IMR-90 (cell line): ENCODE measurements around the gene CACNA2D1. TPM values are rescaled to one million over a fixed set of nuclear protein-coding genes. Genes with fewer than 3 reads are reported as not detected.

ENCODE experiments used
- ATAC-seq: fragments of 200-7000 bp; cut with Tn5 transposase; 2 replicates; pipeline ENCODE4 v1.9.1; 2020; ENCODE audit warnings: low read depth, mild to moderate bottlenecking, moderate library complexity
- BruUV-seq: library from RNA; stranded (reverse); fragments of 400-500 nt; replicated peaks from 2 replicates; lab custom pipeline; 2021; lab: Mats Ljungman, UMichigan
- CTCF ChIA-PET: fragments of 300-600 bp; formaldehyde crosslinking; extraction: SDS; loops from one replicate; lab custom pipeline; 2021; ENCODE audit warnings: antibody characterized with exemption; lab: Yijun Ruan, JAX
- POLR2A ChIA-PET: fragments of 300-600 bp; sonication (Branson Sonifier 250); formaldehyde crosslinking; loops from one replicate; lab custom pipeline; 2022; ENCODE audit warnings: antibody characterized with exemption; ENCODE audit not compliant: unreplicated experiment; lab: Charles Lee
- DNase-seq: peaks from one replicate; pipeline ENCODE4 v3.0.0; 2013
- H2AFZ ChIP-seq: replicated peaks from 2 replicates; pipeline ENCODE3; 2013; ENCODE audit warnings: low read length, mild to moderate bottlenecking; ENCODE audit not compliant: poor library complexity
- H2AK5ac ChIP-seq: 2 replicates; pipeline ENCODE4 v1.6.1; 2013; ENCODE audit warnings: low read depth, low read length, inconsistent platforms
- H2AK9ac ChIP-seq: replicated peaks from 2 replicates; pipeline ENCODE3; 2013; ENCODE audit warnings: mild to moderate bottlenecking, low read depth, low read length, moderate library complexity; ENCODE audit not compliant: poor library complexity
- H2BK120ac ChIP-seq: 2 replicates; pipeline ENCODE4 v1.6.1; 2013; ENCODE audit warnings: low read depth, low read length, inconsistent platforms
- H2BK15ac ChIP-seq: 3 replicates; pipeline ENCODE4 v1.6.1; 2013; ENCODE audit warnings: low read depth, low read length, inconsistent platforms
- H2BK20ac ChIP-seq: 2 replicates; pipeline ENCODE4 v1.6.1; 2013; ENCODE audit warnings: low read depth, mild to moderate bottlenecking, inconsistent platforms, low read length, moderate library complexity
- H2BK5ac ChIP-seq: 2 replicates; pipeline ENCODE4 v1.6.1; 2013; ENCODE audit warnings: mild to moderate bottlenecking, low read depth, low read length, inconsistent platforms; ENCODE audit not compliant: poor library complexity, severe bottlenecking
- H3K14ac ChIP-seq: replicated peaks from 2 replicates; pipeline ENCODE4 v1.6.1; 2013; ENCODE audit warnings: low read depth, low read length, inconsistent platforms
- H3K18ac ChIP-seq: 2 replicates; pipeline ENCODE4 v1.6.1; 2013; ENCODE audit warnings: low read depth, low read length, control low read depth
- H3K23ac ChIP-seq: 2 replicates; pipeline ENCODE4 v1.6.1; 2013; ENCODE audit warnings: low read depth, low read length, inconsistent platforms
- H3K27ac ChIP-seq: 2 replicates; pipeline ENCODE4 v1.5.1; 2013; ENCODE audit warnings: mild to moderate bottlenecking, control low read depth, low read length; ENCODE audit not compliant: insufficient read depth
- H3K27me3 ChIP-seq: 2 replicates; pipeline ENCODE4 v1.6.1; 2013; ENCODE audit warnings: low read length; ENCODE audit not compliant: control insufficient read depth, insufficient read depth
- H3K36me3 ChIP-seq: 2 replicates; pipeline ENCODE4 v1.6.1; 2013; ENCODE audit warnings: low read length, mixed read lengths; ENCODE audit not compliant: control insufficient read depth, insufficient read depth
- H3K4ac ChIP-seq: 2 replicates; pipeline ENCODE4 v1.6.1; 2013; ENCODE audit warnings: low read depth, low read length, inconsistent platforms
- H3K4me1 ChIP-seq: 2 replicates; pipeline ENCODE4 v1.6.1; 2013; ENCODE audit warnings: low read length, mixed read lengths; ENCODE audit not compliant: control insufficient read depth, insufficient read depth
- H3K4me2 ChIP-seq: 2 replicates; pipeline ENCODE4 v1.6.1; 2013; ENCODE audit warnings: low read depth, mild to moderate bottlenecking, control low read depth, low read length, moderate library complexity
- H3K4me3 ChIP-seq: 2 replicates; pipeline ENCODE4 v1.5.1; 2013; ENCODE audit warnings: low read depth, mild to moderate bottlenecking, control low read depth, low read length, moderate library complexity; ENCODE audit not compliant: insufficient read depth
- H3K56ac ChIP-seq: 2 replicates; pipeline ENCODE4 v1.6.1; 2013; ENCODE audit warnings: low read length, inconsistent platforms; ENCODE audit not compliant: insufficient read depth; ENCODE audit errors: extremely low read depth
- H3K79me1 ChIP-seq, 2 experiments: 2 replicates each; pipeline ENCODE4 v1.6.1; 2013; ENCODE audit warnings: low read length in 2 of 2, inconsistent platforms in 1 of 2, low read depth in 1 of 2
- H3K9ac ChIP-seq: 2 replicates; pipeline ENCODE4 v1.6.1; 2013; ENCODE audit warnings: low read depth, low read length, control low read depth
- H3K9me1 ChIP-seq: 2 replicates; pipeline ENCODE4 v1.6.1; 2013; ENCODE audit warnings: low read length, inconsistent platforms; ENCODE audit not compliant: insufficient read depth
- H3K9me3 ChIP-seq: 2 replicates; pipeline ENCODE4 v1.6.1; 2013; ENCODE audit warnings: low read length; ENCODE audit not compliant: control insufficient read depth, insufficient read depth
- H4K20me1 ChIP-seq: 2 replicates; pipeline ENCODE4 v1.6.1; 2013; ENCODE audit warnings: low read length, inconsistent platforms; ENCODE audit not compliant: insufficient read depth
- H4K5ac ChIP-seq: 2 replicates; pipeline ENCODE4 v1.6.1; 2013; ENCODE audit warnings: mild to moderate bottlenecking, low read depth, low read length, control low read depth
- H4K8ac ChIP-seq, 2 experiments: 2 replicates each; pipeline ENCODE4 v1.6.1; 2013; ENCODE audit warnings: low read depth in 2 of 2, low read length in 2 of 2, control low read depth in 1 of 2, inconsistent platforms in 1 of 2
- H4K91ac ChIP-seq: 2 replicates; pipeline ENCODE4 v1.6.1; 2013; ENCODE audit warnings: low read depth, low read length, inconsistent platforms; ENCODE audit not compliant: insufficient read depth
- CEBPB ChIP-seq: IDR thresholded peaks from 2 replicates; pipeline ENCODE4 v1.6.1; 2012; ENCODE audit warnings: low read depth, low read length, improper control_type of control experiment
- MAZ ChIP-seq: IDR thresholded peaks from 2 replicates; pipeline ENCODE4 v1.6.1; 2012; ENCODE audit warnings: low read depth, mild to moderate bottlenecking, low read length, improper control_type of control experiment, moderate library complexity, borderline replicate concordance
- MXI1 ChIP-seq: IDR thresholded peaks from 2 replicates; pipeline ENCODE4 v1.6.1; 2012; ENCODE audit warnings: low read depth, mild to moderate bottlenecking, low read length, moderate library complexity, borderline replicate concordance
- RAD21 ChIP-seq: IDR thresholded peaks from 2 replicates; pipeline ENCODE4 v1.6.1; 2012; ENCODE audit warnings: low read length, improper control_type of control experiment
- WGBS, 2 experiments: methylation state at CpG; one replicate each; pipeline versions ENCODE4 v1.1.5 to v1.1.7; 2013; ENCODE audit warnings: missing lambda C conversion rate in 2 of 2; ENCODE audit not compliant: insufficient read length in 1 of 2; ENCODE audit errors: extremely low coverage in 2 of 2; 5-methylcytosine and 5-hydroxymethylcytosine counted together
- dilution Hi-C: fragments of 300-500 bp; cut with HindIII; formaldehyde crosslinking; loops from one replicate; pipeline ENCODE4 v1.14.3; 2018; ENCODE audit warnings: low sequenced_read_pairs; ENCODE audit not compliant: unreplicated experiment
- in situ Hi-C: fragments of 300-500 bp; cut with MboI; formaldehyde crosslinking; loops from 3 replicates; pipeline ENCODE4 v1.14.3; 2019; ENCODE audit warnings: low sequenced_read_pairs, inconsistent platforms, mixed read lengths
- intact Hi-C: fragments of 100-400 bp; cut with micrococcal nuclease; formaldehyde crosslinking; loops from 2 replicates; pipeline ENCODE4 v1.10.0; 2022
- polyA plus RNA-seq, 3 experiments: library from polyadenylated mRNA; depleted of rRNA; stranded (reverse); fragments of >200 nt; gene quantifications; 2 replicates each; pipeline ENCODE4 v1.2.3, GENCODE V29; 2012; ENCODE audit warnings: low replicate concordance in 1 of 3
- total RNA-seq: library from RNA; depleted of rRNA; stranded (reverse); fragments of >200 nt; gene quantifications from 2 replicates; pipeline ENCODE4 v1.2.3, GENCODE V29; 2012
- TF ChIP-seq, protein P1 (sequence below): conservative IDR thresholded peaks from 2 replicates; pipeline ENCODE4 v1.5.1; 2012; ENCODE audit warnings: mild to moderate bottlenecking, low read depth, low read length, improper control_type of control experiment
- TF ChIP-seq, protein P2 (sequence below): fragments of 150-350 bp; IDR thresholded peaks from 2 replicates; pipeline ENCODE4 v1.6.1; 2017; ENCODE audit warnings: mild to moderate bottlenecking, antibody characterized with exemption, low read length, low read depth

CACNA2D1 gene
- total and polyA plus RNA-seq, 2 of the 4 experiments (the other 2 are of a cell fraction) = 5.8 to 21.9 TPM

DNA sequence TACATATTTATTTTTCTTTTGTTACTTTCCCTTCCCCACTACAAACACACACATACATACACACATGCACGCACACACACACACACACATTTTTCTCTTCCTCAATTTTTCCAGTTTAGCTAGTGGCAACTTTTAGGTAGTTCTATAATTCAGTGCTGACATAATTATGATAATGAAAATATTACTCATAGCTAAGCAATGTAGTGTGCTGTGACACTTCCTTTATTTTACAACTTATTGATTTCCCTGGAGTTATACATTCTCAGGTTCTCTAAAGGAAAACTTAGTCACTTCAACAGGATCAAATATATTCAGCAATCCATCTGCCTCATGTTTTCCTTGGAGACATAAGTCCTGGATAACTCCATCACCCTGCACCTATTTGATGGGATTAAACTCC, 151.6 kb downstream of the CACNA2D1 start:
- no peak overlapping the region; a peak in 1 of 4 replicates for H4K8ac ChIP-seq
- H3K14ac ChIP-seq = no peak overlapping the region
- H4K20me1 ChIP-seq = no peaks in the 10 kb centered on the region
- TF ChIP-seq, protein P1, sequence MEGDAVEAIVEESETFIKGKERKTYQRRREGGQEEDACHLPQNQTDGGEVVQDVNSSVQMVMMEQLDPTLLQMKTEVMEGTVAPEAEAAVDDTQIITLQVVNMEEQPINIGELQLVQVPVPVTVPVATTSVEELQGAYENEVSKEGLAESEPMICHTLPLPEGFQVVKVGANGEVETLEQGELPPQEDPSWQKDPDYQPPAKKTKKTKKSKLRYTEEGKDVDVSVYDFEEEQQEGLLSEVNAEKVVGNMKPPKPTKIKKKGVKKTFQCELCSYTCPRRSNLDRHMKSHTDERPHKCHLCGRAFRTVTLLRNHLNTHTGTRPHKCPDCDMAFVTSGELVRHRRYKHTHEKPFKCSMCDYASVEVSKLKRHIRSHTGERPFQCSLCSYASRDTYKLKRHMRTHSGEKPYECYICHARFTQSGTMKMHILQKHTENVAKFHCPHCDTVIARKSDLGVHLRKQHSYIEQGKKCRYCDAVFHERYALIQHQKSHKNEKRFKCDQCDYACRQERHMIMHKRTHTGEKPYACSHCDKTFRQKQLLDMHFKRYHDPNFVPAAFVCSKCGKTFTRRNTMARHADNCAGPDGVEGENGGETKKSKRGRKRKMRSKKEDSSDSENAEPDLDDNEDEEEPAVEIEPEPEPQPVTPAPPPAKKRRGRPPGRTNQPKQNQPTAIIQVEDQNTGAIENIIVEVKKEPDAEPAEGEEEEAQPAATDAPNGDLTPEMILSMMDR = no peak
- TF ChIP-seq MXI1 (no peak), MAZ (no peak), CEBPB (no peak), RAD21 (no peak)
- TF ChIP-seq, protein P2, sequence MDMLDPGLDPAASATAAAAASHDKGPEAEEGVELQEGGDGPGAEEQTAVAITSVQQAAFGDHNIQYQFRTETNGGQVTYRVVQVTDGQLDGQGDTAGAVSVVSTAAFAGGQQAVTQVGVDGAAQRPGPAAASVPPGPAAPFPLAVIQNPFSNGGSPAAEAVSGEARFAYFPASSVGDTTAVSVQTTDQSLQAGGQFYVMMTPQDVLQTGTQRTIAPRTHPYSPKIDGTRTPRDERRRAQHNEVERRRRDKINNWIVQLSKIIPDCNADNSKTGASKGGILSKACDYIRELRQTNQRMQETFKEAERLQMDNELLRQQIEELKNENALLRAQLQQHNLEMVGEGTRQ = no peak
- BruUV-seq = no TSS peak
- no peak overlapping the region for H2AK5ac ChIP-seq
- H2AK9ac ChIP-seq = no peak overlapping the region
- H2BK120ac ChIP-seq = no peak overlapping the region
- peaks cover 2% of the 10 kb centered on the region; the same call in 1 of the 2 replicates for H3K9me3 ChIP-seq
- no peak overlapping the region for H3K4me2 ChIP-seq
- ChIA-PET POLR2A (no interaction called here), CTCF (no interaction called here)
- H3K56ac ChIP-seq = no peak overlapping the region
- H2BK20ac ChIP-seq = no peak overlapping the region
- H3K9ac ChIP-seq = no peak overlapping the region
- intact Hi-C loops = no loop called here
- no peak overlapping the region for H4K91ac ChIP-seq
- no peak overlapping the region for H2BK15ac ChIP-seq
- H3K79me1 ChIP-seq = peaks cover 0 to 4% of the 10 kb centered on the region in 2 experiments; a peak in 2 of 4 replicates
- no peak overlapping the region for H3K4me3 ChIP-seq
- DNase-seq (no peak), ATAC-seq (no peak)
- peaks cover 3% of the 10 kb centered on the region for H3K4me1 ChIP-seq
- H3K36me3 ChIP-seq = no peaks in the 10 kb centered on the region
- H3K23ac ChIP-seq = no peak overlapping the region
- H3K27me3 ChIP-seq = no peaks in the 10 kb centered on the region
- WGBS, 2 experiments = no CpG with 5 or more reads among the region's 1 CpG
- 0 out of 2 replicates have a peak, but pooled peaks cover 3% of the 10 kb centered on the region for H3K9me1 ChIP-seq
- dilution Hi-C loops = no loop called here
- no peak overlapping the region for H2AFZ ChIP-seq
- no peak overlapping the region for H3K18ac ChIP-seq
- H3K4ac ChIP-seq = no peak overlapping the region
- H3K27ac ChIP-seq = no peak overlapping the region
- H2BK5ac ChIP-seq = no peak overlapping the region
- in situ Hi-C loops = no loop called here
- H4K5ac ChIP-seq = no peak overlapping the region
